ENCODE data around the gene CFAP45.

The CFAP45 gene

DNA sequence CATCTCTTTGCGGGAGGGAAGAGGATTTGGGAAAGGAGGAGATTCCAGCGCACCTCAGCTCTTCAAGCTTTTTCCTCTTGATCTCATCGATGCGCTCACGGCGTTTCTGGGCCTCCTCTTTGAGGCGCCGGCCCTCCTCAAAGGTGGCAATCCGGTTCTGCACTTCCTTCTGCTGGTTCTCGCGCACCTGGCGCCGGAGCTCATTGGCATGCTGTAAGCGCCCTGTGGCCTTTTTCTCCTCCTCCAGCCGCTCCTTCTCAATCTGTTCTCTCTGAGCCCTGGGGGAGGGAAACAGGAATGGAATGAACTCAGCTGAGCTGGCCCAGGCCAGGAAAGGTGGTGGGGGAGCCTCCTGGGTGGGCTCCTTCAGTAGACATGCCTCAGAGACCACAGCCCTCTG lies 27.1 kb downstream of the CFAP45 start:
- no peak for DNase-seq

DNA sequence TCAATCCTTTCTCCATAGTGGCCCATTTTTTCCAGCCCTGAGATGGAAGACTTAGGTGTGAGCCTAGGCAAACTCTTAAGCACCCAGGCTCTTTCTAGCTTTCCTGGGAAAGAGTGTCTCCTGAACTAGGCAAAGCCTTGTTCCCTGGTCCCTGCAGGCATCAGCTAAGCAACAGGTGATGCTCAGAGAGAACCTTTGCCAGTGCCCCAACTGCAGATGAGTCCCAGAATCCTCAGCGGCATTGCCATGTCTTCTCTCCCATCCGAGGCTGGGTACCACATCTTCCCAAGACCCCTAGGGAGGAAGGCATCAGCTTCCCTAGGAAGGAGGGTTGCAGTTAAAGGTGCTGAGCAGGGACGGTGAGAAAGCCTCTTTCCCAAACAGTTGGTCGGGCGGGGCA lies 29.3 kb downstream of the CFAP45 start:
- DNase-seq = no peak

GRCh38 chr1:159869607-159870006 lies 30.4 kb downstream of the CFAP45 start:
- no peak for DNase-seq

GRCh38 chr1:159869173-159869572 lies 30.8 kb downstream of the CFAP45 start:
- DNase-seq = no peak

DNA sequence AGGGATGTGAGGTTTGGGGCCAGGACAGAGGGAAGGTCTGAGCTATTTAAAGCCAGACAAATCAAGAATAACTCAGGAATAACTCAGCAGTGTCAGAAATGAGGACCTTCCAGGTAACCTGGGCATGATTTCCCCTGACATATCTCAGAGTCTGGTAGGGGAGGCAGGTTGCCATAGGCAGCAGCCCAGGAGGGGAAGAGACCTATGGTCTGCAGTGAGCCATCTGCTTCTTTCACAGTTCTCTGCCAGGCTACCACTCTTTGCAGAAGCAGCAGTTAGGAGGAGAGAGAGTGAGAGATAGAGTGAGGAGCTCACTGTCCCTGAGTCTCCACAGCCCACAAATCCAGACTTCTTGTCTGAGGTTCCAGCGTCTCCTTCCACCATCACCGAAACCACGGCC lies 31.2 kb downstream of the CFAP45 start:
- no peak for DNase-seq

- no peak for DNase-seq
Observed at GRCh38 chr1:159867664-159868026, 32.3 kb downstream of the CFAP45 start.

- no peak for DNase-seq
Observed at GRCh38 chr1:159866905-159867663, 32.9 kb downstream of the CFAP45 start.

DNA sequence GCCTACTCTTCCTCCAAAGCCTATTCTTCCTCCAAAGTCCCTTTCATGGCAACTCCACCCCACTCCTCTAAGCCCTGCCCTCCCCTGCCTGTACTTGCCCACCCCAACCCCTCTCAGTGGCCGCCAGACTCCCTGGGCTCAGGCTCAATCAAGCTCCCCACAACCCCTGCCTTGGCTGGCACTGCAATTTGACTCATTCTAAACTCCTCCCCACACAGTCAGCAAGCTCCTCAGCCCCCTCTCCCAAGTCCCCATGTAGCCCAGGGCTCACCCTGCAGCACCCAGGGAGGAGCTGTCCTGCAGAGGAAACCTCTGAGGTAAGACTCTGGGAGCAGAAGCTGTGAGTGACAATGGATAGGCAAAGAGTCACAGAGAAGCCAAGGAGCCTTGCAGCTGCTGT lies 33.9 kb downstream of the CFAP45 start:
- DNase-seq = no peak

- no peak for DNase-seq
Observed at GRCh38 chr1:159864262-159864661, 35.7 kb downstream of the CFAP45 start.

GRCh38 chr1:159862557-159862956 lies 37.4 kb downstream of the CFAP45 start, which contains the start of gene VSIG8:
Gene VSIG8 (minus strand): TSS chr1:159862657. CDS start chr1:159862521, 136 bp downstream.
- DNase-seq = no peak

DNA sequence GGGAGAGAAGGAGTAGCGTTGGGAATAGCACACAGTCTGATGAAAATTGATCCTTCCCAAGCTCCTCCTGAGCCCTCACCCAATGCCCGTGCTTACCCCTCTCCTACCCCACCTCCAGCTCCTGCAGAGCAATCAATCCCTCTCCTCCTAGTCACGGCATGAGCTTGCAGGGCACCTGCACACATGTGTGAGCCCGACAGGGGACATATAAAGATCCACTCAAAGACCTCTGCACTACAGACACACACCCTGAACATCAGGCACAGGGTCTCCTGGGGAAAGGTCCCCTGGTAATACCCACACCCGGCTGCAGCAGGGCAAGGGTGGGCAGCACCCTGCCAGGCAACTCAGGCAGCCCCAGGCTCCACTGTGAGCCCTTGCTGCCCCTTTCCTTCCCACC lies 37.9 kb downstream of the CFAP45 start:
- no peak for DNase-seq

DNA sequence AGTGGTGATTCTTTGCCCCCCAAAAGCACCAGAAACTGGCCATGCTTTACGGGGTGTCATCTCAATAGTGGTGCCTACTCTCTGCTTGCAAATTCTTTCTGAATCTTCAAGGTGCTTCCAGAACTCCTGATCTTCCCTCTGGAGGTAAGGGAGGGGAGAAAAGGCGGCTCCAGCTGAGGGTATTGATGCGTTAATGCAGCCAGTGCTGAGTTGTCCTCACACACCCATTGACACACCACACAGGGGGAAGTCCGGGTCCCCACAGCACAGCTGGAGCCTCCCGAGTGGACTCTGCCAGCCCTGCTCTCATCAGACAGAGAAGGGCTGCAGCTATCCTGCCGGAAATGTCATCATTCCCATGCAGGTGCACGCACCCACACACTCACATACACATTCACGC lies 38.7 kb downstream of the CFAP45 start:
- no peak for DNase-seq

- DNase-seq = no peak
Observed at GRCh38 chr1:159860456-159860855, 39.5 kb downstream of the CFAP45 start.

DNA sequence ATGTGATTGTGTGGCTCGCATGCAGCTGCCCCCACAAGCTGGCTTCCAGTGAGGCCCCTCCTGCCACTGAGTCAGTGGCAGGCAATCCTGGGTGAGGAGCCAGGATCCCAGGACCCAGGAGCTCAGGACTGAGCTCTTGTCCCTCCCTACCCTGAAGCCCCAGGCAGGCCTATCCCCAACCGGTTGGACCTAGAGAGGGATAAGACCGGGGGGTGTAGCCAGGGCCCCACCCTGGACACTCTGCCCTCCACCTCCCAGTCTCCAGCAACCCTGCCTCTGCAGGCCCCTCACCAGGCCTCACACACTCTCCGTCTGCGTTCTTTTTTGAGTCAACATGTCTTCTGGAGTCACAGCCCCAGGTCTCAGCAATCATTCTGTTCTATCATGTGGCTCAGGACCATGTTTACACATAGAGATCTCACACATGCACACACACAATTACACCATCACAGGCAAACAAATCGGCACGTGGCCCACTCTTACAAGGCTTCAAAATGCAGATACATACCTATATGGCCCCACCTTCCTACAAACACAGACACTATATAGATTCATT lies 40.1 kb downstream of the CFAP45 start:
- no peak for DNase-seq

DNA sequence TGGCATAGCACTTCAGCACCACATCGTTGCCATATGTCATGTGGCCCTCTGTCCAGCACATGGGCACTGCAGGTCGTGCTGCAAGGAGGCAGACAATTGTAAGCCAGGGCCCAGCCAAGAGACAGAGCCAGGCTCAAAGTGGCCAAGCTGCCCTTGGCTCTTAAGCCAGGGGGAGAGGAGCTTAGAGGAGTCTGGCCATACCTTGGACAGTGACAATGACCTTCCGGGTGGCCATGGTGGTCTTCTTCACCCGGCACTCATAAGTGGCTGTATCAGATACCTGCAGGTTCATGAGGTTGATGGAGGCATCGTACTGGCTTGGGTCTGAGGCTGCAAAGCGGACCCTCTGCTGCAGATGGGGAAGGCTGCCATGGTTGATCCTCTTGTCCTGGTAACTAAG lies 42.1 kb downstream of the CFAP45 start:
- DNase-seq = no peak

DNA sequence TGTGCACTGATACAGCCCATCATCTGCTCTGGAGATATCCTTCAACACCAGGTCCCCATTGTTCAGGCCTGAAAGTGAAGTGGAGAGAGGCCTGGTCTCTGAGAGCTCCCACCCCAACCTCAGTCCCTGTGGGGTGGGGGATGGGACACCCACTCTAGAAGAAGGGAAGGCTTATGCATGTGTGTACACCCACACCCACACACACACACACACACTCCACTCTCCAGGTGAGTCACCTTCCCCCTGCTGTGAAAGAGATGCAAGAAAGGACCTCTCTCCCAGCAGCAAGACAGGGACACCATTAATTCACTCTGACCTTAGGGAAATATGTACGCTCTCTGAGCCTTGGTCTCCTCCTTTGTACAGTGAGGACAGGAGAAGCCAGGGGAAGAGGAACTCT lies 43.4 kb downstream of the CFAP45 start:
- DNase-seq = no peak

- DNase-seq = no peak
Observed at GRCh38 chr1:159855709-159856108, 44.3 kb downstream of the CFAP45 start.

GRCh38 chr1:159854693-159855192 lies 45.2 kb downstream of the CFAP45 start:
- DNase-seq = peak; percentile 52 to 54

DNA sequence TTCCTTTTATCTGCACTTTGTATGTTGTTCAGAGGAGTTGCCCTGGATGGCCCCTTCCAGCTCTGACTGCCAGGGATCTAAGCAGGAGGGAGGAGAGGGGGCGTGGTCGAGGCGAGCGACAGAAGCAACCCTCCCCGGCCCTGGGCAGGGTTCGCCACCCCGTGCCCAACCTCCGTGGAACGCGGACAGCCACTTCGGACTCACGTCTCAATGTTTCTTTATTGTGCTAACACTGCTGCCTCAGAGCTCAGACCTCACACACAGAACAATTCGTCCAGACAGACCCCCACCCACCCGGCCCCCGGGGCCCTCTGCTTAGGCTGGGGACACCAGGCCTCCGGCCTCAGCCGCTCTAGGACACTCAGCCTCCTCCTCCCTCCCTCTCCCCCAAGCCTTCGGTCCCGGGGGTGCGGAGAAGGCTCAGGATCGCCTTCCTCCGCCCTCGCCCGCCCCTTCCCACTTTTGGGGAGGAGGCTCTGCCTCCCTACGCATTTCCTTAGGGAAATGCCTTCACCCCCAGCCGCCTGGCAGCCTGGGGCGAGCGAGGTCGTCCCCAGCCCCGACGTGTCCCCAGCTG lies 45.8 kb downstream of the CFAP45 start:
- DNase-seq = no peak

GRCh38 chr1:159853417-159854115 lies 46.4 kb downstream of the CFAP45 start:
- no peak for DNase-seq

DNA sequence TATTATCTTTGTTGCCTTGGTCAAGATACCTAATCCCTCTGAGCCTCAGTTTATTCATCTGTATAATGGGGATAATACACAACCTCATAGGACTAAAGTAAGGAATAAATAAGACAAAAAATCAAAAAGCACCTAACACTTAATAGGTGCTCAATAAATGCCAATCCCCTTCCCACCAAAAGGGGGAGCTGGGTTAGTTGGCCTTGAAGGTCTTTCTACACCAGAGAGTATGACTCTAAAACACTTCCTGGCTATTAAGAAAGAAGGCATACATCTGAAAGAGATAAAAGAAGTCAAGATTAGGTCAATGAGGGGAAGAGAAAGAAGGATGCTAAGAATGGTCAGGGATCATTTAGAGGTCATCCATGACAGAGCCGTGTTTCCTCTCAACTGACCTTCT lies 48.6 kb downstream of the CFAP45 start:
- no peak for DNase-seq

DNA sequence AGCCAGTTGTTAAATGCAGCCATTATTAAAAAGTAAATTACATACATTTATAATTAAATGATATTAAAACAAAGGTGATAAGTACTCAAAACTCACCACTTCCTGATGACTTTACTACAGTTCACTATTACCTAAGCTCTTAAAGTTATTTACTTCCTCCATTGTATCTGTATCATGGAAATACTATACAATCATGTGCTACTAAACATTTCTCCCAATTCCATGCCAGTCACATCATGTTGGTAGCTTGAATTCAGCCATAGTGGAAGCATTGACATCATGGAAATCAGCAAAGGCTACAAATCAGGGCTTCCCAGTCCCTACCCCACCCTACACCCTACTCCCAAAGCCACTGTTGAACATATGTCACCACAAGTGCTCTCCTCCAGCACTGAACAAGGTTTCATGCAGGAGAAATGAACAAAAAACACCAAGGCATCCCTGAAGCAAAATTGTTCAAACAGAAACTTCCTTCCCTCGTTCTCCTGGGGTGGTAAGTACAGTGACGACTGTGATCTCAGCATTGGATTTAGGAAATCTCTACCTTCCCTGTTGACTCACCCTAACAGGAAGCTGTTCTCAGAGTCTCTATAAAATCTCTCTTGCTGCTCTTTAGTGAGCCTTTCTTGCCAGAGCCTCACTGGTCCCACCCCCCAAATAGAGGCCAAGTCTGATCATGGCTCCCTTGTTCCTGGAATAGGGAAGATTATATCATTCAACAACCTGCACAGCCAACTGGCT lies 50.2 kb downstream of the CFAP45 start:
- DNase-seq = no peak

- DNase-seq = no peak
Observed at GRCh38 chr1:159848326-159848725, 51.6 kb downstream of the CFAP45 start.
